NCI-H510A treated with DMSO at 0.1 percent for 48 hours (cell line): ENCODE results near the gene RCAN3.
"Not testable (repeated sequence)": the region's sequence is repeated elsewhere in the genome, so short reads cannot be mapped to it uniquely, and the experiment has no call there.

Experiments
- DNase-seq: peaks from one replicate; lab custom pipeline; 2025; lab: John Stamatoyannopoulos, UW

RCAN3 gene

DNA sequence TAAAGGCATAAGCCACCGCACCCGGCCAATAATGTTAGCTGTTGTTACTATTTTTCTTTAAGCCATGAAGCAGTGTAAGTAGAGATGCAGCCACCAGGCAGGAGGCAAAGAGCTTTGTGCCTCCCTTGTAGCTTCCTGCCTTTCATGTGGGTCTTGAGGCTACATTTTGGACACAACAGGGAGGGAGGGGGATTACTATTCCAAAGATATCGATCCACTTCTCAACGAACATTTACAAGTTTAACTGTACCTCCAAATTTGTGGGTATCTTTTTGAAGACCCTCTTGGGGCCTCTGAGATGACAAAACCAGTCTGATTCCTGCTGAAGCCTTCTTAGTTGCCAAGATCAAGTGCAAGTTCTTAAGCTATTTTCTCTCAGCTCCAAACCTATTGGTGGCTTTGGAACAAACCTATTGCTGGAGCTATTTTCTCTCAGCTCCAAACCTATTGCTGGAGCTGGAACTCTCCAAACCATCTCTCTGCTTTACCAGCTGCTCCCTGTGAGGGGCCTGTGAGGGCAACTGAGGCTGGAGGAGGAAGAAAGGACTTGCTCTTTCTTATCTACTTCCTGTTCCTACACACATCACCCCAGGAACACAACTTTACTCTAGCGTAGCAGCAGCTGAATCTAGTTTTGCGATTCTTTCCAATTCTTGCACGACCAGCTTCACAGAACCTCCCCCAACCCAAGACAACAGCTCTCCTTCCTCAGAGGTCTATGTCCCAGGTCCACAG, 16.1 kb upstream of the RCAN3 start:
- DNase-seq, result no peak

DNA sequence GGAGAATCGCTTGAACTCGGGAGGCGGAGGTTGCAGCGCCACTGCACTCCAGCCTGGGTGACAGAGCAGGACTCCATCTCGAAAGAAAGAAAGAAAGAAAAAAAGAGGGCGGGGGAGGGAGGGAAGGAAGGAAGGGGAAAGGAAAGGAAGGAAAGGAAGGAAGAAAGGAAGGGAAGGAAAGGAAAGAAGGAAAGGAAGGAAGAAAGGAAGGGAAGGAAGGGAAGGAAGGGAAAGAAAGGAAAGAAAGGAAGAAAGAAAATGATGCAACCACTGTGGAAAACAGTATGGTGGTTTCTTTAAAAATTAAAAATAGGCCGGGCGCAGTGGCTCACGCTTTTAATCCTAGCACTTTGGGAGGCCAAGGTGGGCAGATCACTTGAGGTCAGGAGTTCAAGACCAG, 15.2 kb upstream of the RCAN3 start:
- no peak for DNase-seq

DNA sequence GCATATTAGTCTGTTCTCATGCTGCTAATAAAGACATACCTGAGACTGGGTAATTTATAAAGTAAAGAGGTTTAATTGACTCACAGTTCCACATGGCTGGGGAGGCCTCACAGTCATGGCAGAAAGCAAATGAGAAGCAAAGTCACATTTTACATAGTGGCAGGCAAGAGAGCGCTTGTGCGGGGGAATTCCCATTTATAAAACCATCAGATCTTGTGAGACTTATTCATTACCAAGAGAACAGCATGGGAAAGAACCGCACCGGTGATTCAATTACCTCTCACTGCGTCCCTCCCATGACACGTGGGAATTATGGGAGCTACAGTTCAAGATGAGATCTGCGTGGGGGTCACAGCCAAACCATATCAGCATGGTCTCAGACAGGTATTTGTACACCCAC, 14.5 kb upstream of the RCAN3 start:
- DNase-seq, result not testable (repeated sequence)

DNA sequence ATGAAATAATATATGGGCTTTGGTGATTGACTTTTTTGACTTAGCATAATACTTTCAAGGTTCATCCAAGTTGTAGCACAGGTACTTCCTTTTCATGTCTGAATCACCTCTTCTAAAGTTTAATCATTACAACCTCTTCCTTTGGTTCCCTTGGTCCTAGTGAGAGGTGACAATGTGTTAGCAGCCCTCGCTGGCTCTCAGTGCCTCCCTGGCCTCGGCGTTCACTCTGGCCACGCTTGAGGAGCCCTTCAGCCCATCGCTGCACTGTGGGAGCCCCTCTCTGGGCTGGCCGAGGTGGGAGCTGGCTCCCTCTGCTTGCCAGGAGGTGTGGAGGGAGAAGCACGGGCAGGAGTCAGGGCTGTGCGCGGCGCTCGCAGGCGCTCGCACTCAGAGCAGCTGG, 13.0 kb upstream of the RCAN3 start:
- no peak for DNase-seq

DNA sequence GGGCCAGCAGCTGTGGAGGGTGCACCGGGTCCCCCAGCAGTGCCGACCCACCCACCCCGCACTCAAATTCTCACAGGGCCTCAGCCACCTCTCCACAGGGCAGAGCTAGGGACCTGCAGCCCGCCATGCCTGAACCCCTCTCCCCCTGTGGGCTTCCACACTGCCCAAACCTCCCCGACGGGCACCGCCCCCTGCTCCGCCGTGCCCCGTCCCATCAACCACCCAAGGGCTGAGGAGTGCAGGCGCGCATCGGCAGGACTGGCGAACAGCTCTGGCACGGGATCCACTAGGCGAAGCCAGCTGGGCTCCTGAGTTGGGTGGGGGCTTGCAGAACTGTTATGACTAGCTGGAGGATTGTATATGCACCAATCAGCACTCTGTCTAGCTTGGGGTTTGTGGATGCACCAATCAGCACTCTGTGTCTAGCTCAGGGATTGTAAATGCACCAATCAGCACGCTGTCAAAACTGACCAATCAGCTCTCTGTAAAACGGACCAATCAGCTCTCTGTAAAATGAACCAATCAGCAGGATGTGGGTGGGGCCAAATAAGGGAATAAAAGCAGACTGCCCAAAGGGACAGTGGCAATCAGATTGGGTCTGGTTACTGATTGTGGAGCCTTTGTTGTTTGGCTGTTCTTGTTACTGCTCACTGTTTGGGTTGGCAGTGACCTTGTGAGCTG, 12.4 kb upstream of the RCAN3 start:
- DNase-seq, result no peak

DNA sequence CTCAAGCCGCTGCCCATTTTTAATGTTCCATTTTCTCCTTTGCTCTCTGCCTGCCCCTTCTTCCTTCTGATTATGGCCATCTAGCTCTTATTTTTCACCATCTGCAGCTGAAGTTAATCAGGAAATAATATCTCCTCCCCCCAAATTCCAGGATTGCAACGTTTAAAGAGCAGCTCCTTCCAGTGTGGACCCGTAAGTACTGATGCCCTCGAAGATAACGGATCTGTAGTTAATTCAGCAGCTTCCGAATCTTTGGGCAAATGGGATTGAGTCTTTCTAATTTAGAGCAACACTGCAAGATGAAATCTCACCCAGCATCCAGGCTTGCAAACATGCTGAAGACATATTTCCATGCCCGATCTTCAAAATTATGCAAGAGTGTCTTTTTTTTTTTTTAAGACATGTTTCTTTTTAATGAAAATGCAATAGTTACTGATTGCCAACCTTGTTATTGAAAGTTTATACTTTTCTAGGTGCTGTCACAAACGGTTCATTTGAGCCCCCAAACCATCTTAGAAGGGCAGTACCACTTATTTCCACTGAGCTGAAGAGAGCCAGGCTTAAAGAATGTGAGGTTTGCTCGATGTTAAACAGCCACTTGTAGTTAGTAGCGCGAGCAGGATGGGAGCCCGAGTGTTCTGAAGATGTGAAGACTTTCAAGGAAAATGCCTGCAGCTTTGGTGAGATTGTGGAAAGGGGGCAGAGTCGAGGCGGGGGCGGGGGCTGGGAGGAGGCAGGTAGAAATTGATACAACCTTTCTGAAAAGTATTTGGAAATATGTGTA, 10.9 kb upstream of the RCAN3 start:
- DNase-seq, result no peak

DNA sequence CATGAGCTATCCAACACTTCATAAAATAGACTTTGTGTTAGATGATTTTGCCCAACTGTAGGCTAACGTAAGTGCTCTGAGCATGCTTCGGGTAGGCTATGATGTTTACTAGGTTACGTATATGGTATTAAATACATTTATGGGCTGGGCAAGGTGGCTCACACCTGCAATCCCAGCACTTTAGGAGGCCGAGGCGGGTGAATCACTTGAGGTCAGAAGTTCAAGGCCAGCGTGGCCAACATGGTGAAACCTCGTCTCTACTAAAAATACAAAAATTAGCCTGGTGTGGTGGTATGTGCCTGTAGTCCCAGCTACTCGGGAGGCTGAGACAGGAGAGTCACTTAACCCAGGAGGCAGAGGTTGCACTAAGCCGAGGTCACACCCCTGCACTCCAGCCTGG, 9.7 kb upstream of the RCAN3 start:
- not testable (repeated sequence) for DNase-seq

DNA sequence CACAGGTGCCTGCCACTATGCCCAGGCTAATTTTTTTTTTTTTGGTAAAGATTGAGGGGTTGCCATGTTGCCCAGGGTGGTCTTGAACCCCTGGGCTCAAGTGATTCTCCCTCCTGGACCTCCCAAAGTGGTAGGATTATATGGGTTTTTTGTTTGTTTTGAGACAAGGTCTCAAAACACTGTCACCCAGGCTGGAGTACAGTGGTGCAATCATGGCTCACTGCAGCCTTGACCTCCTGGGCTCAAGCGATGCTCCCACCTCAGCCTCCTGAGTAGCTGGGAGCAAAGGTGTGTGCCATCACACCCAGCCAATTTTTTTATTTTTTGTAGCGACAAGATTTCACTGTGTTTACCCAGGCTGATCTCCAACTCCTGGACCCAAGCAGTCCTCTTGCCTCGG, 8.9 kb upstream of the RCAN3 start:
- no peak for DNase-seq

DNA sequence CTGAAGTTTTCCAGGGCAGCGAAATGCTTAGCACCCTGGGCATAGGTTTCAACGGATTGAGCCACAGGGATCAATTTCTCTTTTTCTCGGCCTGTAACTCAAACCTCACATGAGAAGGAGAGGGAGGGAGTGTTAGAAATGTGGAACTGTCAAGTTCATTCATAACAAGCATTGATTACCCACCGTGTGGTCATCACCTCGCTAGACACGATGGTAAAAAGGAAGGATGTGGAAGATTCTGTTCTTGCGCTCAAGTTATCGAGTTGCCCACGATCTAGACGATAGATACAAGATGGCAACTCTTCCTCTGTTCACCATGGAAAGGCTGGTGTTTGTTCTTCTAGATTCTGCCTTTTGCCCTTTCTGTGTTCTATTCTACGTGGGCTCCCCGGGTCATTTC, 4.0 kb upstream of the RCAN3 start:
- DNase-seq, result no peak

DNA sequence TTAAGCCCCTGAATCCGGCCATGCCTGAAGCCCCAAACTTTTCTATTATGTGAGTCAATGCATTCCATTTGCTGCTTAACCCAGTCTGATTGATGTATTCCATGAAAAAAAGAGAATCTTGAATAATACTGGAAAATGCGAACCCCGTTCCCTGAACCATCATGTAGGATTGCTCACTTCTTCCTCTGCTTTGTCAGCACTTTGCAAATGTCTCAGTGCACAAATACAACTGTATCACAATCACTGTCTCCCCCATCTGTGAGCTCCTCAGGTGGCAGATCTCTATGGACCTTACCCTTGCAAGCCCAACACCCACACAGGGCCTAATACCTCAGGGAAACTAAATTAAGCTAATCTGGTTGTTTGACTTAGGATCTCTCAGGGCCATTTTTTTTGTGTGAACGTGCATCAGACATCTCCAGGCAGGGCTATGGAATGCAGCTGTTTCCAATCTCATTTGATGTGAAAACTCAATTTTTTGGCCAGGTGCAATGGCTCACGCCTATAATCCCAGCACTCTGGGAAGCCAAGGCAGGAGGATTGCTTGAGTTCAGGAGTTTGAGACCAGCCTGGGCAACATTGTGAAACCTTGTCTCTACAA, 2.1 kb upstream of the RCAN3 start:
- no peak for DNase-seq

DNA sequence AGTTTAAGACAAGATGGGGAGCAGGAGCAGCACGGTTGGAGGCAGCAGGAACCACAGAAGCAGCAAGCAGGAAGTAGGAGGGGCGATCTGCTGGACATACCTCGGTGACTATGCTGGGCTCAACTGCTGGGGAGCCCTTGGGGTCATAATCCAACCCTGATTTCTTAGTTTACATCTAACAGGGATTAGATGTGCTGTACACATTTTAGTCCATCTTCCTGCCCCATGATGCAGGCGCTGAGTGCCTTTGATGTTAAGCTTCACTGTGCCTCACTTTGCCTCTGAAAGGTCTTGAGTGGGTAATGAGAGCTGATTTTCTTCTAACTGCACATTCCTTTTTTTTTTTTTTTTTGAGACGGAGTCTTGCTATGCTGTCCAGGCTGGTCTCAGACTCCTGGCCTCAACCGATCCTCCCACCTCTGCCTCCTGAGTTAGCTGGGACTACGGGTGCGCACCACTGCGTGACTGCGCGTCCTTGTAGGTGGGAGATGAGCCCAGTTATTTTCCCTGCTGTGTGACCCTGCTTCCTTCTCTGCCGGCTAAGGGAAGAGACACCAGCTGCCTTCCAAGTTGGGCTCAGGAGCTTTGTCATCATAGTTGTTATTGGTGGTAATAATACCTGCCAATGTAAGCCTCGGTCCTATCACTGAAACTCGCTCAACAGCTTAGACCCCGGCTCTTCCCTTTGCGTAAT, 1.1 kb upstream of the RCAN3 start:
- DNase-seq, result peak; percentile 51

DNA sequence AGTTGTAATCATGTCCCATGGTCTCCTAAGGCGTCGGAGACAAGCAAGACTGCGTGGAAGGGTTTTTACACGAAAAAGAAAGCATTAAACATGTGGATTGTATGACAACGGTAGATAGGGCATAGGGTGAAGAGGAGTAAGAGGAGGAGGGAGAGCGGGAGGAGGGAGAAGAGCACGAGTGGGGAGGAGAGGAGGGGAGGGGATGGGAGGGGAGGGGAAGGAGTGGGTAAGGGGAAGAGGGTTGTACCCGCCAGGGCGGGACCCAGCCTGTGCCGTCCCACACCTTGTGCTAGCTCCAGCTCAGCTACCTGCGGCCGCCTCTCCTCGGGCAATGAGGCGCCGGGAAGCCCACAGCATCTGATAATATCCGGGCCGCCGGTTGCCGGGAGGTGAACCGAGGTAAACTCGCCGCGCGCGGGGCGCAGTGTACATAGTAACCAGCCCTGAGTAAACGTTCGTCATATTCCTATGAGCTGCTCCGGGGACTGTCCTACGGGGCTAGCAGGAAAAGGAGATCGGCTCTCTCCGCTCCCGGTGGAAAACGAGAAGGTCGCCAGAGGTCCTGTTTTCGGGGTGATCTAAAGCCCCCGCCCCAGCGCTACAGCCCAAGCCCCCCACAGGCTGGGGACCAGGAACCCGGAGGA, 449 bp upstream of the RCAN3 start:
- peak; percentile 78 for DNase-seq

DNA sequence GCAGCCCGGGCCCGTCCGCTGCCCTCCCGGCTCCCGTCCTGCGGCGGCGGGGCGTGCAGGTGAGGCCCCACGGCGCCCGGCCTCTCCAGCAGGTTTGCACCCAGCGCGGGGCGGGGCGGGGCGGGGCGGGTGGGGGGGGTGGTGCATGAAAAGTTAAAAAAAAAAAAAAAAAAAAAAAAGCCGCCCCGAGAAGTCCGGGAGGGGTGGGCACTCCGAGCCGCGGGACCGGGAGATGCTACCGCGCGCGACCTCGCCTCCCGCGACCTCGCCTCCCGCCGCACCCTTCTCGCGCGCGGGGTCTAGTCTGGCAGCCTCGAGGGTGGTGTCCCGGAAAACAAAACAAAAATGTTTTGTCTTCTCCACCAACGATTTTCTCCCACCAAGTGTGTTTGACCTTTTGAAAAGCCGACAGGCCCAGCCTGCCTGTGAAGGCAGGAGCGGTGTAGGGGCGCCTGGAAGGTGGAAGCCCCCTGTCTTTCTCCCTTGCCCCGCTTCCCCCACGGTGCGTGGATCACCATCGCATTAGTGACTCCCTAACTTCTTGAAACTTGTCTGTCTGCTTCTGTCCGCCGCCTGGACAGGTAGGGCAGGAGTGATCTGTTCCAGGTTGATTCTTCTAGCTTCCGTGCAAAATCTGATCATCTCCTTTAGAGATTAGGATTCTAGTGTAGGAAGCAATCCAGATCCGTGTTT, 569 bp downstream of the RCAN3 start:
- peak; percentile 18 for DNase-seq

DNA sequence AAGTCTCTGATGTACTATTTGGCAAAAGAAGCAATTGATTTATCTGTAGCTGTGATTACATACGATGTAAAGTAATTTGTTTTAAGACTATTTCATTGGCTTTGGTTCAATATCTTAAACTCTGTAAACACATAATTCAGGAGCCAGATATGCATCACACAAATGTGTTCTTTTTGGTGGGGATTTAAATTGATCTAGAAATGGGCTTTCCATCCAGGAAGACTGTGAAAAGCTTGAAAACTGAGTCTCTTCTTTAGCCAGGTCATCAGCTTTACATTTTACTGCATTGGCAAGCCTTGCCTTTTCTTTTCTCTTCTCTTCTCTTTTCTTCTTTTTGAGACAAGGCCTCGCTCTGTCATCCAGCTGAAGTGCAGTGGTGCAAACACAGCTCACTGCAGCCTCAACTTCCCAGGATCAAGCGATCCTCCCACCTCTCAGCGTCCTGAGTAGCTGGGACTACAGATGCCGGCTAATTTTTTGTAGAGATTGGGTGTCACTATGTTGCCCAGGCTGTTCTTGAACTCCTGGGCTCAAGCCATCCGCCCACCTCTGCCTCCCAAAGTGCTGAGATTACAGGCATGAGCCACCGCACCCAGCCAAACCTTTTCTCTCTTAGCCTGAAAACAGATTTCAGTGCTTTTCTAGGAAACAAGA, 1.4 kb downstream of the RCAN3 start:
- DNase-seq, result no peak

DNA sequence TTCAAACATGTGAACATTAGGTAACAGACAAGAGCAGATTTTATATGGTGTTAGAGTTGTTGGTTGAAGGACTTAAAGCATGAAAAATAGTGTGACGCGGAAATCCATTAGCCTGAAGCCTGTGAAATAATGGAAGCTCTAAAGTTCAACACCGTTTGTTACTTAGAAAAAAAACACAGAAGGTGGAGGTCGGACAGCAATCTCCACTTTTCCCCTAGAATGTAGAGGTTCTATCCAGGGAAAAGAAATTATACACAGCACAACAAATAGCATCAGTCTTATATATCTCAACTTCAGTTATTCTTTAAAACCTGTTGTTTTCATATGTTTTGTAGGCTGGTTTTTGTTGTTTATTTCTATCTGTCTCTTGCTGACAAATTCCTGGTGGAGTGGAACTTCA, 1.9 kb downstream of the RCAN3 start:
- no peak for DNase-seq

DNA sequence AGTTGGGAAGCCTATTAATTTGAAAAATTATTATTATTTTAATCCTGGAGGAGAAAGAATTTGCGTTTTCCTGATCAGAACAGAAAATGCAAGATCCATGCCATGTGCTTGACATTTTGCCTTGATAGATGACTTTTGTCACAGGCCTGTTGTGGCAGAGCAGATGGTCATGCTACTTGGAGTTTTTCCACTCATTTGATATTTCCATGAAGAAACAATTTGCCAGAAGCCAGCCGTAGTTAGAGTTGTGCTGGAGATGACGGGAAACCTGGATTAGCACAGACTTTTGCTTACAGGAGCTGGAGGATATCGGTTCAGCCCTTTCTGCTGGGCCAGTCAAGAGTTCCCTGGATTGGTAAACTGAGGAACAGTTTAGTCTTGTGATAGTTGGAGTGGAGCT, 3.2 kb downstream of the RCAN3 start:
- no peak for DNase-seq

DNA sequence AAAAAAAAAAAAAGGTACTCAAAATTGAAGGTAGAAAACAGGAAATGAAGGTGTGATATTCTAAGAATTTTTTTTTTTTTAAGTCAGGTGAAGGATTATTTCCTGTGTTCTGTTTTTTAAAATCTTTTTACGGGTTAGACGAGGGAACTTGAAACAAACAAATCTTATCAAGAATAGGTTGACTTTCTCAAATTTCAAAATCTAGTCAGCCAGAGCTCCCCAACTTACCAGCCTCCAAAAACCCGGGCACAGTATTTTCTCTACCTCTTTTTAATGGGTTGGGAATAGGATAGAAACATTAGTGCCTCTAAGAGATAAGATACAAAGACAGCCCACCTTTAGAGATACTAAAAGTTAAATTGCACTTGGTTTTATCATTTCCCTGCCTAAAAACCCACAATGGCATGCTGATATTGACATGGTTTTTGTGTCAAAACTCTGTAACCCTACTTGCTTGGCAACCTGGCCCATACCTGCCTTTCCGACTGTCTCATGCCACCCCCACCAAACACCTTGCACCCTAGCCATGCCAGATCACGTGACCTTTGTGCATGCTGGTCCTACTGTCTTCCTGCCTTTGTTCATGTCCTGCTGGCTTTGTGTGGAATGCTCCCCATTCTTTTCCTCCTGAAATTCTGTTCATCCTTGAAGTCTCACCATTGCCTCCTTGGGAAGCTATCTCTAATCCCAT, 4.2 kb downstream of the RCAN3 start:
- DNase-seq, result no peak

DNA sequence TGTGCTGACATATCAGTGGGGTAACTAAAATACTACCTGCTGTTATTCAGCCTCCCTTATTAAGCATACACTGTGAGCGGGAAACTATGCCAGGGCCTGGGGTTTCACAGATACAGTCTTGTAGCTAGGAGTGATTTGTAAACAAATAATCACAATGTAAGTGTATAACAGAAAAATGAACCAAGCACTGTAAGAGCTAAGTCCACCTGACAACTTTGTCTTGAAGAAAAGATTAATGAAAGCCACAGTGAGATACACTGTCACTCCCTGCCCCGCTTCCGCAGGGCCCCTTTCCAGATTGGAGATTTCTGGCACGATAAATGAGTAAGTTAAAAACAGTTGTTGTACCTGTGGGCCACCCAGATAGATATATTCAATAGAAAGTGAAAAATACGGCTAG, 4.8 kb downstream of the RCAN3 start:
- no peak for DNase-seq

DNA sequence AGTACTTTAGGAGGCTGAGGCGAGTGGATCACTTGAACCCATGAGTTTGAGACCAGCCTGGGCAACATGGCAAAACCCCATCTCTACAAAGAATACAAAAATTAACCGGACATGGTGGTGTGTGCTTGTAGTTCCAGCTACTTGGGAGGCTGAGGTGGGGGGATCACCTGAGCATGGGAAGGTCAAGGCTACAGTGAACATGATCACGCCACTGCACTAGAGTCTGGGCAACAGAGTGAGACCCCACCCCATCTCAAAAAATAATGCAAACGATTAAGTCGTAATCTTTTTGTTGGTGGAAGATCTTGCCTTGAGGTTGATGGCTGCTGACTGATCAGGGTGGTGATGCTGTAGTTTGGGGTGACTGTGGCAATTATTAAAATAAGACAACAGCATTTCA, 6.3 kb downstream of the RCAN3 start:
- DNase-seq, result no peak

DNA sequence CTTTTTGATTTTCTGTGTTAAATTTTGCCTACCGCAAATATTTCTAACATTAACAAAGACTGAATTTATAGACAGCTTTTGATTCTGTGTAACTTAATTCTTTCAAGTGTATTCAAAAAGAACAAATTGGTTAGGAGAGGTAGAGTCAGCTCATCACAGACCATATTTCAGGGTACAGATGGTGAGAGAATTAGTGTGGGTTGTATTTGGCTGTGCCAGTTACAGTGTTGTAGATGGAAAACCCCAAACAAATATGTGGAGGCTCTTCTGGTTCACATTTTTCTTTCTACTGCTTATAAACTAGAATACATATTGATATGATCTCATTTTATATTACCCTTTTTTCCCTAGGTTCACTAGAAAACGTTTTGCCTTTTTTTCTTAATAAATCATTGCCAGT, 11.1 kb downstream of the RCAN3 start:
- no peak for DNase-seq
